ENCODE measurements around the gene OSMR.

DNA sequence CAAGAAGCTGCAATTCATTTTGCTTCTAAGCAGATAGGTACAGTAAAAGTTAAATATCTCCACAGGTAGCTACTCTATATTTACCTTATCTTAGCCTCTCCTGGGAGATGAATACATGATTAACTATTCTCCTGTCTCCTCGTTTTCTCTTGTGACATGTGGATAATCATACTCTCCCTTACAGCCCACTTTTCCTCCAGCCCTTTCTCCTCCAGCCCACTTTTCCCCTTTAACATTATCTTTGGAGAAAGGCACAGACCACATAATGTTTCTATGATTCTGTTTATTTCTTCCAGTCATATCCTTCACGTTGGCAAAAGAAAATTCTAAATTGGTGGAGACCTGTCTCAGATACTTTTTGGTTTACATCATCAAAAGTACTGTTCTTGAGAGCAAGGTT is 84.0 kb downstream of the OSMR start:
- TF ChIP-seq SMAD4 (CRISPR knock-in tag; conservative IDR thresholded peaks at IDR 0.05) = no peak
- TF ChIP-seq ETV1 (tag; conservative IDR thresholded peaks at IDR 0.05; ENCODE audit: low read depth) = no peak
- no peak for TF ChIP-seq FOXM1 (IDR thresholded peaks at IDR 0.05; ENCODE audit: low read depth)
- TF ChIP-seq FOXM1 (CRISPR knock-in tag; IDR thresholded peaks at IDR 0.05; ENCODE audit: low read depth) = no peak
- TF ChIP-seq USF2 (CRISPR knock-in tag; IDR thresholded peaks at IDR 0.05) = no peak
